HG03442 (cell line): ENCODE results near the gene AGPAT3.
A peak's percentile ranks its signal among the peaks of the same experiment; 100 is the strongest.

Experiments
- ATAC-seq: cut with Tn5 transposase; IDR thresholded peaks from one replicate; pipeline ENCODE4 v1.9.1; 2021; ENCODE audit warnings: mild to moderate bottlenecking, moderate library complexity; ENCODE audit not compliant: unreplicated experiment

The AGPAT3 gene

GRCh38 chr21:43988506-43989230 is 123.6 kb downstream of the AGPAT3 start:
- ATAC-seq: no peak

DNA sequence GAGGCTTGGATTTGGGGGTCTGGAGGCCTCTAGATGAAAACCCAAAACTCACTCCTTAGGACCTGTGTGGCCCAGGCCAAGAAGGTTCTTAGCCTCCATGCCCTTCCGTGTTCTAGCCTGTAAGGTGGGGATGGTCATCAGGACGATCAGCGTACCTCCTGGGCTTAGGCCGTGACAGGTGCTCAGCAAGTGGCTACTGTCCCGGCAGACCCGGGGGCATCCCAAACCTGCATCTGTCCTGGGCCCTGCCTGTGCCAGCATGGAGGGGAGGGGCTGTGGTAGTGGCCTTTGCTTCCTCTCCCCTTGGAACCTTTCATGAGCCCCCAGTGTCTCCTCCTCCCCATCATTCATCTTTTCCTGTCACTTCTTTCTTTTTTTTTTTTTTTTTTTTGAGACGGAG is 124.4 kb downstream of the AGPAT3 start:
- no peak for ATAC-seq

GRCh38 chr21:43991447-43991991 is 126.5 kb downstream of the AGPAT3 start:
- no peak for ATAC-seq

DNA sequence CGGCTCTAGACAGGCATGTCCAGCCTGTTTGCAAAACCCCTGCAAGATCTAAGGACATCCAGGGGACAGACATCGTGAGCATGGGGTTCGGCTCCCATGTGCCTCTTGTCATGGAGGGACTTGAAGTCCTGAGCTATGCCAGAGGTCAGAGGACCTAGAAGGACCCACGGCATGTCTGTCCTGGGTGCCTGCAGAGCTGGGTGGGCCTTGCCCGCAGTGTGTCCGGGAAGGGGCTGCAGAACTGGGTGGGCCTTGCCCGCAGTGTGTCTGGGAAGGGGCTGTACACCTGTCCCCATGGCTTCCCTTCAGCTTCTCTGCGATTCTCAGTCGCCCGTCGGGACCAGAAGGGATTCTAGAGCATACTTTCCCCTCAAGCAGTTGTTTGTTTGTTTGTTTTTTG is 127.1 kb downstream of the AGPAT3 start:
- ATAC-seq: no peak

- ATAC-seq: no peak
Measured at GRCh38 chr21:43993420-43993934, 128.5 kb downstream of the AGPAT3 start.

DNA sequence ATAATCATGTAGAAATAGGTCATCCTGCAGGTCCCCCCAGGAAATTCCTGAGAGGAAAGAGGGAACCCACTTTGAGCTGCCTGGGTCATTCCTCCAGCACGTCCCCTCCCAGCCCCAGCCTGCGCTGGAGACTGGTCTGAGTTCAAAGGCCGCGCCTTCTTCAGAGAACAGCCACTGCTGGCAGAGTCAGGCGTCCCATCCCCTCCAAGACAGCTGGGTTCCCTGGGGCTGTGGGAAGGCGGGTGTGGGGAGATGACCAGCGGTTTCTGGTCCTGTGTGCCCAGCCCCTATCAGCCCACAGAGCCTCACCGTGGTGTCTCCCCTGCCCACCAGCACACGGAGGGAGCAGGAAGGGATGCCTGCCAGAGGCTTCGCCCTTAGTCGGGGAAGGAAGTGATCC is 129.1 kb downstream of the AGPAT3 start:
- ATAC-seq: no peak

- no peak for ATAC-seq
Measured at GRCh38 chr21:43994646-43995045, 129.6 kb downstream of the AGPAT3 start.

DNA sequence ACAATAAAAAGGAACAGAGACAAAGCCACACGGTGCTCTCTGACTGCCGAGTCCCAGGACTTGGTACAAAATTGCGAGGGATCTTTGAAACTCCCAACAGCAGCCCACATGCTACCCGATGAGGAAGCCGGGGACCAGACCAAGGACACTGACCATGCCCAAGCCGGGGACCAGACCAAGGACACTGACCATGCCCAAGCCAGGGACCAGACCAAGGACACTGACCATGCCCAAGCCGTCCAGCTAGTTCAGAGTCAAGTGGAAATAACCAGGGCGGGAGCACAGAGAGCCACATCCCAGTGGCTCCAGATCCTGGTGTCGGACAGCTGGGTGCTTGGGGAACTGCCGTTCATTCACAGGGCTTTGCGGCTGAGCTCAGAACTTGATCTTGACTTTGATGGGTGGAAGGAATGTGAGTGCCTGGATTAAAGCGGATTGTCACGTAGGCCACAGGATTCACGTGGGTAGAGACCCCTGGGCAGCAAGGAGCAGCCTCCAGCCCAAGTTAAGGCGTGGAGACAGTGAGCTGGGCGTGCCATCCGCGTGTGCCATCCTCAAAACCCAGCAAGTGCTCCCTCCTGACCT is 130.6 kb downstream of the AGPAT3 start:
- ATAC-seq: no peak

- no peak for ATAC-seq
Measured at GRCh38 chr21:43997766-43998742, 133.0 kb downstream of the AGPAT3 start.

DNA sequence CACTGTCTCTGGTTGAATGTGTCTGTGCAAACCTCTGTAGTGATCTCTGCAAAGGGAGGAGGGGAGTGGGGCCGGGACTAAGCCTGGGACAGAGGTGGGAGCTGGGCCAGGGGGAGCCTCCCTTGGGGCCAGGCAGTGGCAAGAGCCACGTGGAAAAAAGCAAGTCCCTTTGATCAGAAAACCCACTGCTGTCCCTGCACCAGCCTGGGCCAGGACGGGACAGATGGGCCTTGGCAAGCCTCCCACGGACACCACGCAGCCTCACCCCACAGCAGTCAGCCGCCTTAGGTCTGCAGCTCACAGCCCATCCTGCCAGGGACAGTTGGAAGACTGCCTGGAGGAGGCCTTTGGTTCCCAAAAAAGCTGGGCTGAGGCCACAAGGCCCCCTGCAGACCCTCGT is 135.3 kb downstream of the AGPAT3 start:
- ATAC-seq: no peak

GRCh38 chr21:44002511-44002910 is 137.5 kb downstream of the AGPAT3 start:
- no peak for ATAC-seq

DNA sequence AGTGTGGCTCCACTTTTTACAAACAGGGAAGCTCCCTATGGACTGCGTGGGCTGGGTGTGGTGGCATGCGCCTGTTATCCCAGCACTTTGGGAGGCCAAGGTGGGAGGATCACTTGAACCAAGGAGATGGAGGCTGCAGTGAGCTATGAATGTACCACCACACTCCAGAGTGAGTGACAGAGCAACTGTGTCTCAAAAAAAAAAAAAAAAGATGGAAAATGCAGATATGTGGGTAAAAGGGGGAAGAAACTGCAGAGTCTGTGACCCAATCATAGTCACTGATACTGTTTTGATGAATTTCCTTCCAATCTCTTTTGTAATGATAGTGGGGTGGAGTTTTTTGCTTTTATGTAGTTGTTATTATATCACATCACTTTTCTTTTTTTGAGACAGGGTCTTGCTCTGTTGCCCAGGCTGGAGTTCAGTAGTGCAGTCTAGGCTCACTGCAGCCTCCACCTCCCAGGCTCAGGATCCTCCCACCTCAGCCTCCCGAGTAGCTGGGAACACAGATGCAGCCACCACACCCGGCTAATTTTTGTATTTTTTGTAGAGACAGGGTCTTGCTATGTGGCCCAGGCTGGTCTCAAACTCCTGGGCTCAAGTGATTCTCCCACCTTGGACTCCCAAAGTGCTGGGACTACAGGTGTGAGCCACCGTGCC is 138.4 kb downstream of the AGPAT3 start:
- ATAC-seq: no peak

DNA sequence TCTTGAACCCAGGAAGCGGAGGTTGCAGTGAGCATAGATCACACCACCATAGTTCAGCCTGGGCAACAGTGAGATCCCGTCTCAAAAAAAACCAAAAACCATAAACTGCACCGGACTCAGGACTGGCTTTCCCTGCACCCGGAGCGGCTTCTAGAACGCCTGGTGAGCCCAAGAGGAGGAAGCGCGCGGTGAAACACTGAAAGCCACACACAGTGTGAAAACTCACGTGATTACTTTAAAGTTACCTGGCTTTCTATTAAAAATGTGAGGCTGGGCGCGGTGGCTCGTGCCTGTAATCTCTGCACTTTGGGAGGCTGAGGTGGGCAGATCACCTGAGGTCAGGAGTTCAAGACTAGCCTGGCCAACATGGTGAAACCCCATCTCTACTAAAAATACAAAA is 140.0 kb downstream of the AGPAT3 start:
- no peak for ATAC-seq

- no peak for ATAC-seq
Measured at GRCh38 chr21:44005593-44005992, 140.6 kb downstream of the AGPAT3 start.

DNA sequence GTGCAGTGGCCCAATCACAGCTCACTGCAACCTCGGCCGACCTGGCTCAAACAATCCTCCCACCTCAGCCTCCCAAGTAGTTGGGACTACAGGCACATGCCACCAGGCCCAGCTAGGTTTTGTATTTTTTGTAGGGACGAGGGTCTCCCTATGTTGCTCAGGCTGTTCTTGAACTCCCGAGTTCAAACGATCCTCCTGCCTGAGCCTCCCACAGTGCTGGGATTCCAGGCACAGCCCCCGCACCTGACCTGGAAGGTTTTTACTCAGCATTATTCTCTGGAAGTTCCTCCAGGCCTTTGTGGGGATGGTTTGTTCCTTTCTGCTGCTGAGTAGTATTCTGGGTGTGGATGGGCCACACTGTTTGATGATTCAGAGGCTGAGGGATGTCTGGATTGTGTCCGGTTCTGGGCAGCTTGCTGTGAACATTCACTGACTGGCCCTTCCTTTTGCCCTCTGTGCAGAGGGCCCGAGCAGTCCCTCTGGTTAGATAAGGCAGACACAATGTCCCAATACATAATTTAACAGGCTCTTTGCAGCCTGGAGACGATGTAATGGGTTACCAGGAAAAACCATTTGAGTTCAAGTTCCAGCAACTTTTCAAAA is 141.1 kb downstream of the AGPAT3 start:
- ATAC-seq: no peak

DNA sequence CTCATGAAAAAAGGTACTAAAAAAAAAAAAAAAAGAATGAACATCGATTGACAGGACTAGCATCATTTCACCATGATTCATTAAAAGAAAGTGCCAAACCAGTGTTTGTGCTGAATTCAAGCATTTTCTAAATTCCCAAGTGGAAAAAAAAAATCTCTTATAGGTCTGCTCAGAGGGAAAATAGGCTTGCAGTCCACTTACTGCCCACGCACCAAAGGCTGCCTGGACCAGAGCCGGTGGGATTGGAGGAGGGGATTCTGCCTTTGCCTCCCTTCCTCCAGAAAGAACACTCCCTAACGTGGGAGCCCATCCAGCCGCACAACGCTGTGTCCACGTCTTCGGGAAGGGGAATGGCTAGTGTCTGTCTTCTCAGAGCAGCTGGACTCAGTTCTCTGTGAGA is 141.6 kb downstream of the AGPAT3 start:
- ATAC-seq: no peak

DNA sequence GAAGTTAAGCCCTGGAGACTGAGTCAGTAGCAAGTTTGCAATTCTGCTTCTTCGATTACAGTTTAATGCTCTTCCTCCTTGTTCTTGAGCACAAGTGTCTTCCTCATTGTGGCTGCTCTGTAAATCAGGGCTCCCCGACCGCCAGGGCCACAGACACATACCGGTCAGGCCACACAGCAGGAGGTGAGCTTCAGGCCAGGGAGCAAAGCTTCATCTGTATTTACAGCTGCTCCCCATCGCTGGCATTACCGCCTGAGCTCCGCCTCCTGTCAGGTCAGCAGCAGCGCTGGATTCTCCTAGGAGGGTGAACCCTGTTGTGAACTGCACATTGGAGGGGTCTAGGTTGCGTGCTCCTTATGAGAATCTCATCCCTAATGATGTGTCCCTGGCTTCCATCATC is 145.4 kb downstream of the AGPAT3 start:
- ATAC-seq: no peak

GRCh38 chr21:44011123-44011522 is 146.1 kb downstream of the AGPAT3 start:
- ATAC-seq: no peak

DNA sequence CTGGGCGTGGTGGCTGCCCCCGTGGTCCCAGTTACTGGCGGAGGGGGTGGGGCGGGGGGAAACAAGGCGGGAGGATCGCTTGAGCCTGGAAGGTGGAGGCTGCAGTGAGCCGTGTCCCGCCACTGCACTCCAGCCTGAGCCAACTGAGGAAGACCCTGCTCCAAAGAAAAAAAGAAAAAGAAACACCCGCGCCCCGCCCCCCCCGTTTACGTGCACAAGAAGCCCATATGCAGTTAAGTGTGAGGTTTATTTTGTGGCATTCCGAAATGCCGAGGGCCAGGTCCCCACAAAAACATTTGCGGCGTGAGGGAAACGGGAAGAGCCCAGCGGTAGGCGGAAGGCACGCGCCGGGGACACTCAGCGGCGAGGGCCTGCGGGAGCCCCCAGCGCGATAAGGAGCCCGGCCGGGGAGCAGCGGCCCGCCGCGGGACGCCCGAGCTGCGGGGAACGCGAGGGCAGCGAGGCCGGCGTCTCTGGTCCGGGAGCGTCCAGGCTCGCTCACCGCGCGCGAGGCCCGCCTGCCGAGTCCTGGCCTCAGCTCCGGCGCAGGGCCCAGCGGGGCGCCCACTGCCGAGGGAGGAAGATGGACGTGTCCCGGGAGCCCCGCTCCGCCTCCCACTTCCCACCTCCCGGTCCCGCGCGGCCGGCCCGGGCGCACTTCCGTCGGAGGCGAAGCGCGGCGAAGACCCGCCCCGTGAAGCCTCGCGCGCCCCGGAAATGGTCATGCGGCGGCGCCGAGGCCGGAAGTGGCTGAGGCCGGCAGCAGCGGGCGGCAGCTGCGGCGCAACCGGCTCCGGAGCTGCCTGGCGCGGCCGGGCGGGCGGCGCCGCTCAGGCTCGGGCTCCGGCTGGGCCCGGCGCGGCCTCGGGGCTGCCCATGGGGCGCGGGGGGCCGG is 146.8 kb downstream of the AGPAT3 start, which contains the start of gene TRAPPC10:
Gene TRAPPC10, plus strand, starts transcription at position 731 of the 895 bp plus-strand sequence. CDS start 185 bp downstream, outside the sequence.
- peak; percentile 52 for ATAC-seq
